Stimulated activated CD8-positive, alpha-beta memory T cell treated with anti-CD3 and anti-CD28 coated beads, Interleukin-12 subunit alpha, Interleukin-12 subunit beta, amount 100 ng/mL, for 24 hours (primary cell): ENCODE results near the gene TMEM87A.

Source experiments
- DNase-seq: peaks from one replicate; pipeline ENCODE4 v3.0.0-alpha.2; 2020; ENCODE audit errors: extremely low read depth

Gene TMEM87A

DNA sequence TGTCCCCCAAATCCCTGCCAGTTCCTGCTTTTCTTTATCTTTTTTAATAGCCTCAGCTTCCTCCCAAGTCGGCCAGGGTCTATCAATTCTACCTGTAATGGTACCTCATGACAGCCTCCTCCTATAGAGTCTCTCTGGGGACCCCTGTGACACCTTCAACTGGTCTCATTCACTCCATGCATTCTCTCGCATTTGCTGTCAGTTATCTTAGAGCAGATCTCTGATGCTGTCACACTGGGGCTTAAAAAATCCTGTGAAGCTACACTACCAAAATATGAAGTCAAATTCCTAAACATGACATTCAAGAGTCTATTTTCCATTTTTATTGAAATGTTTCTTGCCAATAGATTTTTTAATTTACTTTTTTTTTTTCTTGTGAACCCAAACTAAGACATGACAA lies 70.6 kb downstream of the TMEM87A start:
- no peak for DNase-seq

DNA sequence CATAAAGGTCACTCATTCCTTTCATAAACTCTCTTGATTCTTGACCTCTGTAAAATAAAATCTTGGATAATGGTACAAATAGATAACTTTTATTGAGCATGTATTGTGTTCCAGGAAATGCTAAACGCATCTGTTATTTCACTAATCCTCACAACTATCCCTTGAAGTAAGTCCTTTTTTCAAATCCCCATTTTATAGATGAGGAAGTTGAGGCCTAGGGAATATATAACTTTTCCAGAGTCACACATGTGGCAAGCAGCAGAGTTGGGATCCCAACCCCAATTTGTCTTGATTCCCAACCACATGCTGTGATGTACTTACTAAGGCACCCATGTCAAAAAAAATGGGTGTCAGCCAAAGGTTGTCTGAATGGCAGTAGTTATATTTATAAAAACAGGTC lies 71.4 kb downstream of the TMEM87A start:
- DNase-seq, result no peak

GRCh38 chr15:42199126-42199525 lies 74.1 kb downstream of the TMEM87A start:
- no peak for DNase-seq

DNA sequence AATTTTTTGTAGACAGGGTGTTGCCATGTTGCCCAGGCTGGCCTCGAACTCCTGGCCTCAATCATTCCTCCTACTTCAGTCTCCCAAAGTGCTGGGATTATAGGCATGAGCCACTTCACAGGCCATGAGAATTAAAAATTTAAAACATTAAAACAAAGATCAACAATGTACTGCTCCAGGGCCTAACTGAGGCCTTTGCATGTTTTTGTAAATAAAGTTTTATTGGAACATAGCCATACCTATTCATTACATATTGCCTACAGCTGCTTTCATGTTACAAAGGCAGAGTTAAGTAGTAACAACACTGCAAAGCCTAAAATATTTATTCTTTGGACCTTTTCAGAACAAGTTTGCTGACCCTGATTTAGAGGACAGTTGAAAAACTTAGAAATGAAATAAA lies 74.7 kb downstream of the TMEM87A start:
- DNase-seq, result no peak

DNA sequence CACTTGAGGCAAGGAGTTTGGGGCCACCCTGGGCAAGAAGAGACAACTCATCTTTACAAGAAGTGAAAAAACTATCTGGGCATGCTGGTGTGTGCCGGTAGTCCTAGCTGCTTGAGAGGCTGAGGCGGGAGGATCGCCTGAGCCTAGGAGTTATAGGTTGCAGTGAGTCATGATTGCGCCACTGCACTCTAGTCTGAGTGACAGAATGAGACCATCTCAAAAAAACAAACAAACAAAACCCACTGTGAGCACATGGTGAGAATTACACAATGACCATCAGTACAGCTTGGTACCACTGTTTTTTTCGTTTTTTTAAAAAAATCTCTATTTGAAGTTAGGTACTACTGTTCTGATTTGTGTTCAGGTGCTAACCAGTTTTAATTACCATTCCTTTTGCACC lies 78.7 kb downstream of the TMEM87A start:
- DNase-seq, result no peak

- no peak for DNase-seq
Observed at GRCh38 chr15:42193383-42193782, 79.8 kb downstream of the TMEM87A start.

DNA sequence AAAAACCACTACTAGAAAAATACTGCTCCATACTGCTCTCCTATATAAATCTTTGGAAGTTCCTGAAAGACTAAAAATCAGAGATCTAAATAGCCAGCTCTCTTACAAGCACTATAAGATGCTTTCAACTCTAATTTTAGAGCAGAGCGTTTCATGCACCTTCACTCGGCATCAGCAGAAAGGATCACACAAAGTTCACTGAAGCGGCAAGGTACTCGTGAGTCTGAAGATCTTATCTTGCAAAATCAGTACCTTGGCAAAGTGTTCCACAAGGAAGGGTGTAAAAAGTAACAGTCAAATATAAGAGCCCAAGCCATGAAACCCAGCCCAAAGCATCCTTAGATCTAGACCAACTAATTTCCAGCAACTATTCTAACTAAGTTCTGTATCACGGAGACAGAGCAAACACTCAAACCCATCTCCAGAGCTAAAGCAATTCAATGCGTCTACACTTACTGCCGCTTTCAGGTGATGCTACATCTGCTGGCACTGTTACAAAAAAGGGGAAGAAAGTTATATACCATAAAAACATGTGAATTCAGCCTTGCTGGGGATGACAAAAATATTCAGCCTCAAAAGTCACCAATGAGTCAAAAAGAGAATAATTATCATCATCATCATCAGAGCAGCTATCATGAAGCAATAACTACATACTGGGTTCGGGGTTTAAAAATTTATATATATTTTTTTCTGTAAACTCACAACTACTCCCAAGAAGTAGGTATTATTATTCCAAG lies 81.5 kb downstream of the TMEM87A start:
- DNase-seq, result no peak

- DNase-seq, result no peak
Observed at GRCh38 chr15:42190370-42190769, 82.9 kb downstream of the TMEM87A start.

DNA sequence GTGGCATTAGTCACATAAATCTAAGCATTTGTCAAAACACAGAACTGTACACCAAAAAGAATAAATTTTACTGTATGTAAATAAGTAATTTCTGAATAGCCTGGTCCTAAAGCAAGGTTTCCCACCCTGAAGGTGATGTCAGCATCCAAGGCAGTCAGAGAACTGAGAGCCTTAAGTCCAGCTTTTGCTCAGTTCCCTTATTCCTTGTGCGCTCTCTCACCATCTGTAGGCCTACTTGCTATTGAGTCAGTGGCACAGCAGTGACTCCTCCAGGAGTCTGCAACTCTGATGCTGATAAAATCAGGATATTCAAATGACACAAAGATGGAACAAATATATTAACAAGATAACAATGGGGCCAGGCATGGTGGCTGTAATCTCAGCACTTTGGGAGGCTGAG lies 87.4 kb downstream of the TMEM87A start:
- no peak for DNase-seq

DNA sequence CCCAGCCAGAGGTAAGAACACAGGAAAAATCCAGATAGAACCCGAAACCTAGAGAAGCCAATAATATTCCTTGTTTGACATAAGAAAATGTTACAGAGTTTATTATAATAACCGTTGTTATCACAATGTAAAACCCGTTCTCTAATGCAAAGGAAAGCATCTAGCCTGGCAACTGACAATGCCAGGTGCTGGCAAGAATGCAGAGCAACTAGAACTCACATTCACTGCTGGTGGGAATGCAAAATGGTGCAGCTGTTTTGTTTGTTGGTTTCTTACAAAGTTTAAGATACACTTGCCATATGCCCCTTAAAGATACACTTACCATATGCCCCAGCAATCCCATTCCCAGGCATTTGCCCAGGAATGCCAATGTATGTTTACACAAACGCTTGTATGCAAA lies 88.5 kb downstream of the TMEM87A start:
- DNase-seq, result no peak

DNA sequence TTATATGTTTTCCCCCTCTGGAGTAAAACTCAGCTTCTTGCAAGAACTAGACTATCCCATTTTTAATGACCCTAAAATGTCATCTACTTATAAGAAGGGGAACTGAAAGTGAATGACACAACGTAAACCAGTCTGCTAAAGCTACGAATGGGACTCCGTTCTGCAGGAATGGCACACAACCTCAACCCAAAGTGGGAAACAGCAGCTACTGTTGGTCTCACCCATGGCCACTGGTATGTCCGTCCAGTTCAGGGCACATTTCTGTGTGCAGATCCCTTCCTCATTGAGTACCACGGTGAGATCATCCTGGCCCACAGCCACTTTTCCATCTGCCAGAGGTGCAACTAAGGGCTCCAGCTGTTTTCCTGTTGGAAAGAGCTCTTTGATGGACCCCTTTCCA lies 88.9 kb downstream of the TMEM87A start:
- no peak for DNase-seq

DNA sequence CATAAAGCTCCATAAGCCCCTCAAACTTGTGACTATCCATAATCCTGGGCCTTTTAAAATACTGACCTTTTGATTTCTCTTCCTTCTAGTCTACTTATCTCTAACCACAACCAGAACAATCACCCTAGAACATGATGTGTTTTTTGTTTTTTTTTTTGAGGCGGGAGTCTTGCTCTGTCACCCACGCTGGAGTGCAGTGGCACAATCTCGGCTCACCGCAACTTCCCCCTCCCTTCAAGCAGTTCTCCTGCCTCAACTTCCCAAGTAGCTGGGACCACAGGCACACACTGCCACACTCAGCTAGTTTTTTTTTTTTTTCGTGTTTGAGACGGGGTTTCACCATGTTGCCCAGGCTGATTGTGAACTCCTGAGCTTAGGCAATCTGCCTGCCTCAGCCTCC lies 90.3 kb downstream of the TMEM87A start:
- DNase-seq, result no peak

DNA sequence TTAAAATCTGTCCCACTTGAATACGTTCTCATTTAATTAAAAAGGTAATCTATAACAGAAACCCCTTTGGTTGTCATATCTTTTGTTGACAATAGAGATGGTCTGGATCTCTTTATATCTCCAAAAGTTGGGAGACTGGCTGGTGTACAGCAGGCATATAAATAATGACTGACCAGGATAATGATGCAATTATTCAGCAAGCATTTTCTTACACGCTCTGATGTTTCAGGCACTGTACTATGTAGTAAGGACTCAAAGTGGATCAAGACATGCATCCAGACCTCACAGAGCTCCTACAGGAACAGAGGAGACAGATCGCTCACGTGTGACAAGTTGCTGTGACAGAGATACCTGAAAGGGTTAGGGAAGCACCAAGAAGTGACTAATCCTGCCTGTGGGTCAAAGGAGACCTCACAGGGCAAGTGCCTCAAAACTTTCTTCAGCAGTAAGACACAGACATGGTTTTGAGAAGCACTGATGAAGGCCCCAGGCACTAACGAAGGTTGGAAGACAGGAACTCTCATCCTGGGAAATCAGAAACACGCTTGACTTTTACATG lies 90.8 kb downstream of the TMEM87A start:
- DNase-seq, result no peak

DNA sequence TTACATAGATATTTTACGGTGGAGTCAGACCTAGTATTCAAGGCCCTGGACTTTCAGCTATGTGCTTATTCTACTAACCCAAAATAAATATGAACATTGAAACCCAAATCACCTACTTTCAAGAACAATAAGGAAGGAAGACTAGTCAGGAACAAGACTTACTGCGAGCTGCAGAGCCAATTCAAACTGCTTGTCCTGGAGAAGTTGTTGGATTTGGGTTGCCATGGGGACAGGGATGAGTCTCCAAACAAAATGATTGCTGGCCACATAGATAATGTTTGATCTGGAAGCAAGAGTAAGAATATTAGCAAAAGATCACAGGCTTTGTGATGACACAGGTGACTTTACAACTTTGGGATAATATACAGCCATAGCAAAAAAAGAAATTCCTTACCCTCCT lies 95.2 kb downstream of the TMEM87A start:
- DNase-seq, result no peak

GRCh38 chr15:42175671-42176070 lies 97.6 kb downstream of the TMEM87A start:
- no peak for DNase-seq

GRCh38 chr15:42172475-42172874 lies 100.8 kb downstream of the TMEM87A start:
- DNase-seq, result no peak

GRCh38 chr15:42171795-42172194 lies 101.4 kb downstream of the TMEM87A start:
- DNase-seq, result no peak

DNA sequence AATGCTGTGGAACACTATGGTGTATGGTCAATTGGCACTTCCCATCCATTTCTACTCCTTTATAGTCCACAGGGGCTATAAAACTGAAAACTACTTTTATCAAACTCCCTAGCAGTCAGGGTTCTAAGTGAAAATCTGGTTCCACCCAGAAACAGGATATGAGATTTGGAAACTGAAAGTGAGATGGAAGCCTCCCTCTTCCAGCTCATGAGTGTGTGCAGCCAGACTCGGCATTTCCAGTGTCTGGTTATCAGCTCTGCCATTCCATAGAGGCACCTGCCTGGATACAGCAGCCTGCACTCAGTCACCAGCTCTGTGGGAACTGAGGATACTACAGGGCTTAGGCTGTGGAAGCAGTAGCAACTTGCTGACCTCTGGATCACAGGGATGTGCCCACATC lies 102.1 kb downstream of the TMEM87A start:
- DNase-seq, result no peak

- DNase-seq, result no peak
Observed at GRCh38 chr15:42166225-42166940, 106.8 kb downstream of the TMEM87A start.

- no peak for DNase-seq
Observed at GRCh38 chr15:42165106-42165505, 108.1 kb downstream of the TMEM87A start.

GRCh38 chr15:42163947-42164550 lies 109.2 kb downstream of the TMEM87A start:
- no peak for DNase-seq

- no peak for DNase-seq
Observed at GRCh38 chr15:42163291-42163690, 109.9 kb downstream of the TMEM87A start.
